Measurements from ENCODE around the gene OCIAD1.

GRCh38 chr4:48813964-48814363 lies 16.9 kb upstream of the OCIAD1 start:
- TF ChIP-seq POLR2A (IDR thresholded peaks at IDR 0.05): no peak
- TF ChIP-seq, protein P1, sequence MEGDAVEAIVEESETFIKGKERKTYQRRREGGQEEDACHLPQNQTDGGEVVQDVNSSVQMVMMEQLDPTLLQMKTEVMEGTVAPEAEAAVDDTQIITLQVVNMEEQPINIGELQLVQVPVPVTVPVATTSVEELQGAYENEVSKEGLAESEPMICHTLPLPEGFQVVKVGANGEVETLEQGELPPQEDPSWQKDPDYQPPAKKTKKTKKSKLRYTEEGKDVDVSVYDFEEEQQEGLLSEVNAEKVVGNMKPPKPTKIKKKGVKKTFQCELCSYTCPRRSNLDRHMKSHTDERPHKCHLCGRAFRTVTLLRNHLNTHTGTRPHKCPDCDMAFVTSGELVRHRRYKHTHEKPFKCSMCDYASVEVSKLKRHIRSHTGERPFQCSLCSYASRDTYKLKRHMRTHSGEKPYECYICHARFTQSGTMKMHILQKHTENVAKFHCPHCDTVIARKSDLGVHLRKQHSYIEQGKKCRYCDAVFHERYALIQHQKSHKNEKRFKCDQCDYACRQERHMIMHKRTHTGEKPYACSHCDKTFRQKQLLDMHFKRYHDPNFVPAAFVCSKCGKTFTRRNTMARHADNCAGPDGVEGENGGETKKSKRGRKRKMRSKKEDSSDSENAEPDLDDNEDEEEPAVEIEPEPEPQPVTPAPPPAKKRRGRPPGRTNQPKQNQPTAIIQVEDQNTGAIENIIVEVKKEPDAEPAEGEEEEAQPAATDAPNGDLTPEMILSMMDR (IDR thresholded peaks at IDR 0.05): no peak
- TF ChIP-seq POLR2AphosphoS5 (IDR thresholded peaks at IDR 0.05; ENCODE audit: insufficient read depth in 1 of 2, low read depth in 1 of 2): no peak

Measured in vagina (tissue), 2 donors.